BE2C (cell line): ENCODE results near the gene C16orf78.

Experiments used
- DNase-seq: peaks from one replicate; pipeline ENCODE4 v3.0.0-alpha.2; 2020
- H3K27me3 ChIP-seq: fragments of 250-450 bp; sonication (Bioruptor Pico); 2 replicates; pipeline ENCODE4 v1.5.1; 2020; ENCODE audit warnings: mild to moderate bottlenecking
- H3K36me3 ChIP-seq: fragments of 250-450 bp; sonication (Bioruptor Pico); 2 replicates; pipeline ENCODE4 v1.5.1; 2020; ENCODE audit warnings: mild to moderate bottlenecking
- H3K4me1 ChIP-seq: fragments of 250-450 bp; sonication (Bioruptor Pico); 2 replicates; pipeline ENCODE4 v1.5.1; 2020
- H3K4me3 ChIP-seq: 2 replicates; pipeline ENCODE4 v1.5.1; 2011; ENCODE audit warnings: low read depth, low read length
- H3K9me3 ChIP-seq: fragments of 250-450 bp; sonication (Bioruptor Pico); 2 replicates; pipeline ENCODE4 v1.5.1; 2020
- TF ChIP-seq, protein P1 (sequence below): IDR thresholded peaks from 2 replicates; pipeline ENCODE4 v1.5.1; 2012; ENCODE audit warnings: mild to moderate bottlenecking, low read depth, low read length

C16orf78 gene

DNA sequence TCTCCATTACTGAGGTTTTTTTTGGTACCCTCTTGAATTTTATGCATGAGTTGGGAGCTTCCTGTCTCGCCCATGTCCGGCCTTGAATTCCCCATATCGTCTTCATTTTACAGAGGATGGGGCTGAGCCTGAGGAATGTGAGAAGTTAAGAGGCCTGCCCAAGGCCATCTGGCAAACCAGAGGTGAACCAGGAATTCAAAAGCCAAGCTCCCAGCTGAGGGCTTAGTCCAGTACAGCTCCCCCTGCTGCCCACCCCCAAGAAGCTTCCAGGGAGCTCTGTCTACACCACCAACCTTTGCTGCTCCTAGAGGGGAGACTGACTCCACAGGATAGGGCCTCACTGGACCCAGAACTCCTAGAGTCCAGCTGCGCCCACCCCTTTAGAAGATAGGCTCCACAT, 20.7 kb upstream of the C16orf78 start:
- Histone ChIP-seq H3K4me1 (no peaks in the 10 kb centered on the region), H3K4me3 (no peak overlapping the region), H3K27me3 (peaks cover 30% of the 10 kb centered on the region), H3K36me3 (no peaks in the 10 kb centered on the region), H3K9me3 (no peaks in the 10 kb centered on the region)
- DNase-seq: peak; percentile 57
- TF ChIP-seq, protein P1, sequence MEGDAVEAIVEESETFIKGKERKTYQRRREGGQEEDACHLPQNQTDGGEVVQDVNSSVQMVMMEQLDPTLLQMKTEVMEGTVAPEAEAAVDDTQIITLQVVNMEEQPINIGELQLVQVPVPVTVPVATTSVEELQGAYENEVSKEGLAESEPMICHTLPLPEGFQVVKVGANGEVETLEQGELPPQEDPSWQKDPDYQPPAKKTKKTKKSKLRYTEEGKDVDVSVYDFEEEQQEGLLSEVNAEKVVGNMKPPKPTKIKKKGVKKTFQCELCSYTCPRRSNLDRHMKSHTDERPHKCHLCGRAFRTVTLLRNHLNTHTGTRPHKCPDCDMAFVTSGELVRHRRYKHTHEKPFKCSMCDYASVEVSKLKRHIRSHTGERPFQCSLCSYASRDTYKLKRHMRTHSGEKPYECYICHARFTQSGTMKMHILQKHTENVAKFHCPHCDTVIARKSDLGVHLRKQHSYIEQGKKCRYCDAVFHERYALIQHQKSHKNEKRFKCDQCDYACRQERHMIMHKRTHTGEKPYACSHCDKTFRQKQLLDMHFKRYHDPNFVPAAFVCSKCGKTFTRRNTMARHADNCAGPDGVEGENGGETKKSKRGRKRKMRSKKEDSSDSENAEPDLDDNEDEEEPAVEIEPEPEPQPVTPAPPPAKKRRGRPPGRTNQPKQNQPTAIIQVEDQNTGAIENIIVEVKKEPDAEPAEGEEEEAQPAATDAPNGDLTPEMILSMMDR: peak; percentile 77

DNA sequence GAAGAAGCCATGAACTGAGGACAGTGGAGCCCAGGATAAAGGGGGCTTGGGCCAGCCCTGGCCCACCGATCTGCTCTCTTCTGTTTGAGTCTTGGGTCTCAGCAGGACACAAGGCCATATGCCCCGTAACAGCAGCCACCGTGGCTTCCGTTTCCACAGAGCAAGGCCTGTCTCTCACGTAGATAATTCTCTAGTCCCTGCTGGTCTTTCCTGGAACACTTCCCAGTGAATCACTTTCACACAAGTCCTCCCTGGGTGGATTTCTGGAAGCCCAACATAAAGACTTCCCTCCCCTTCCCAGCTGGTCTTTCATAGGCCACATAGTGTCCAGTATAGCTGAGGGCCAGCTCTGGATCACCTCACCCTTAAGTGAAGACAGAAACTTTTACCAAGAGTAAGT, 19.9 kb upstream of the C16orf78 start:
- TF ChIP-seq, protein P1: no peak
- Histone ChIP-seq H3K36me3 (no peaks in the 10 kb centered on the region), H3K9me3 (no peaks in the 10 kb centered on the region), H3K4me3 (no peak overlapping the region), H3K27me3 (peaks cover 34% of the 10 kb centered on the region), H3K4me1 (no peaks in the 10 kb centered on the region)
- no peak for DNase-seq

DNA sequence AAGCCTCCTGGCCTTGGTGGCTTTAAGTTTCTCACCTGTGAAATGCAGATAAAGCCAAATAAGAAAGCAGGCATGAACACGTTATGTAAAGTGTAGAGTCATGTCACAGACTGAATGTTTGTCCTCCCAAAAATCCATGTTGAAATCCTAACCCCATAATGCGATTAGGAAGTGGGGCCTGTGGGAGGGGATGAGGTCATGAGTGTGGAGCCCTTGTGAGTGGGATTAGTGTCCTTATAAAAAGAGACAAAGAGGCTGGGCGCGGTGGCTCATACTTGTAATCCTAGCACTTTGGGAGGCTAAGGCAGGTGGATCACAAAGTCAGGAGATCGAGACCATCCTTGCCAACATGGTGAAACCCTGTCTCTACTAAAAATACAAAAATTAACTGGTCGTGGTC, 19.5 kb upstream of the C16orf78 start:
- no peaks in the 10 kb centered on the region for H3K4me1 ChIP-seq
- peaks cover 34% of the 10 kb centered on the region for H3K27me3 ChIP-seq
- DNase-seq: no peak
- TF ChIP-seq, protein P1: no peak
- no peak overlapping the region for H3K4me3 ChIP-seq
- no peaks in the 10 kb centered on the region for H3K9me3 ChIP-seq
- no peaks in the 10 kb centered on the region for H3K36me3 ChIP-seq

DNA sequence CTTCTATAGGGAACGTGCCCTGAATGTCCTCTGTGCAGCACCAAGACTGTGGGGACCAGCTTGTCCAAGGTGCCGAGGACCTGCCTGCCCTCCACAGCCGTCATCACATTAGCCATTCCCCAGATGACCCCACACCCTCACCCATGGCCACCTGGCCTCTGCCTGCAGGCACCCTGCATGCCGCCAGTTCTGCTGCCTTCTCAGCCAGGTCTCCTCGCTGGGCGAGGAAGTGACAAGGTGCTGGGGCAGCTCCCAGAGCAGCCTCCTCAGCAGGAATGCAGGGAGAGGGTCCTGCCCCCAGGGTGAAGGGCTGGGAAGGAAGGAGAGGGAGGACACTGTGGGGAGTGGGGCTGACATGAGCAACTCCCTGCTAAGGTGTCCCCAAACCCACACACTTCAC, 18.6 kb upstream of the C16orf78 start:
- no peak for DNase-seq
- TF ChIP-seq, protein P1: no peak
- Histone ChIP-seq H3K4me1 (no peaks in the 10 kb centered on the region), H3K9me3 (no peaks in the 10 kb centered on the region), H3K36me3 (no peaks in the 10 kb centered on the region), H3K4me3 (no peak overlapping the region), H3K27me3 (peaks cover 34% of the 10 kb centered on the region)

DNA sequence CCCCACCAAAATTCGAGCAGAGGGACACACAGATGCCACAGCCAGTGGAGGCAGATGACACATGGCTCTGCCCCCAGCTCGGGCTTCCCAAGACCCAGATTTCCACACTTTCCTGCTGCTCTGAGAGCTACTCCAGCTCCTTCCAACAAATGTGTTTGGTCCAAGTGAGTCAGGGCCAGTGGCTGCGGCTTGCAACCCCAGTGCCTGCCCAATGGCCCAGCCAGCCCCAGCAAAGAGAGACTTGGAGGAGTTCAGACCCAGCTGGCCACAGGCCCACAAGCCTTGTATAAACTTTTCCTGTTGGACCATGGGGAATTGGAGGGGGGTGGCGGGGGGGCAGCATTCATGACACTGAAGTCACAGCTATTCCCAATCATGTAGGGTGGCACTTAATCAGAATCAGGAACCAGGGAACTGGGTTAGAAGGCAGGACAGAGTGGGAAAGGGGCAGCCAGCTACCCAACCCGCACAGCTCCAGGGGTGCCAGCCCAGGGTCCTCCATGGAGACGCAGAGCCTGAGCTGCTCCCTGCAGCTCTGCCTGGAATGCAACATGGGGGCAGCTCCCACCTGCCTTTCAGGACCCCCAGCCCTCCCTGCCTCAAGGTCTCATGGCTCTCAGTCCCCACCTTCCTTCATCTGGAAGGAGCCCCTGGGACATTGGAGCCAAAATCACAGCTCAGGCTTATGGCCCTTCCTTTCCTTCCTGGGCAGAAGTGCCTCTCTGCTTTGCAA, 17.5 kb upstream of the C16orf78 start:
- Histone ChIP-seq H3K27me3 (peaks cover 28% of the 10 kb centered on the region), H3K9me3 (no peaks in the 10 kb centered on the region), H3K4me1 (no peaks in the 10 kb centered on the region), H3K4me3 (no peak overlapping the region), H3K36me3 (no peaks in the 10 kb centered on the region)
- TF ChIP-seq, protein P1: no peak
- DNase-seq: no peak

- H3K36me3 ChIP-seq: no peaks in the 10 kb centered on the region
- H3K4me3 ChIP-seq: no peak overlapping the region
- H3K27me3 ChIP-seq: peaks cover 26% of the 10 kb centered on the region
- TF ChIP-seq, protein P1: no peak
- no peaks in the 10 kb centered on the region for H3K9me3 ChIP-seq
- no peaks in the 10 kb centered on the region for H3K4me1 ChIP-seq
- no peak for DNase-seq
Measured at GRCh38 chr16:49356728-49357488, 16.7 kb upstream of the C16orf78 start.
